Thyroid gland (tissue), 4 donors: ENCODE data around the gene MUC6. TPM values are rescaled to one million over a fixed set of nuclear protein-coding genes. Genes with fewer than 3 reads are reported as not detected.

Experiments
- DNase-seq, 2 donors: peaks; one replicate each; pipeline ENCODE4 v3.0.0-alpha.2; 2019
- H3K27ac ChIP-seq, 3 donors: fragments of 200-600 bp; sonication (generic); 1 replicate in 2 of 3; 2 replicates in 1 of 3; pipeline ENCODE4 v1.5.1; 2016 to 2019; ENCODE audit warnings: mild to moderate bottlenecking in 1 of 3, moderate library complexity in 1 of 3
- H3K27me3 ChIP-seq: fragments of 200-600 bp; sonication (generic); one replicate; pipeline ENCODE4 v1.5.1; 2019
- H3K36me3 ChIP-seq, 2 donors: fragments of 200-600 bp; sonication (generic); one replicate each; pipeline ENCODE4 v1.5.1; 2016 to 2019
- H3K4me1 ChIP-seq, 2 donors: fragments of 200-600 bp; sonication (generic); one replicate each; pipeline ENCODE4 v1.5.1; 2017 to 2019
- H3K4me3 ChIP-seq, 3 donors: fragments of 200-600 bp; sonication (generic); replicated peaks in 1 of 3; 1 replicate in 2 of 3; 2 replicates in 1 of 3; pipeline ENCODE4 v1.5.1; 2016; ENCODE audit warnings: mild to moderate bottlenecking in 1 of 3
- H3K9me3 ChIP-seq: fragments of 200-600 bp; sonication (generic); one replicate; pipeline ENCODE4 v1.5.1; 2017
- CTCF ChIP-seq, 6 experiments: fragments of 200-600 bp in 3 of 6; fragments of 450-650 bp in 3 of 6; sonication (generic) in 3 of 6; IDR thresholded peaks; one replicate each; pipeline ENCODE4 v1.5.1; 2016 to 2019; ENCODE audit warnings: antibody characterized with exemption in 6 of 6, mild to moderate bottlenecking in 2 of 6, inconsistent platforms in 1 of 6, moderate library complexity in 1 of 6
- POLR2A ChIP-seq, 2 donors: fragments of 450-650 bp; IDR thresholded peaks; one replicate each; pipeline ENCODE4 v1.6.1; 2017; ENCODE audit warnings: antibody characterized with exemption in 2 of 2, mild to moderate bottlenecking in 2 of 2, moderate library complexity in 1 of 2
- WGBS, 2 donors: methylation state at CpG; one replicate each; pipeline ENCODE4 v1.1.5; 2017; 5-methylcytosine and 5-hydroxymethylcytosine counted together
- intact Hi-C: fragments of 100-400 bp; cut with DNase I; formaldehyde crosslinking; loops from one replicate; pipeline ENCODE4 v1.15.1; 2023
- total RNA-seq, 4 donors: library from RNA; depleted of rRNA; stranded (reverse); fragments of >200 nt; gene quantifications; one replicate each; pipeline ENCODE4 v1.2.3, GENCODE V29; 2016

MUC6 gene
- total RNA-seq, 4 donors from 2014 or later, result not detected

- Histone ChIP-seq H3K4me1 (no peaks in the 10 kb centered on the region), H3K27ac (no peak overlapping the region), H3K27me3 (no peaks in the 10 kb centered on the region), H3K4me3 (no peak overlapping the region), H3K9me3 (no peaks in the 10 kb centered on the region), H3K36me3 (peaks cover 37 to 43% of the 10 kb centered on the region in 2 donors)
- TF ChIP-seq CTCF (IDR thresholded peaks at IDR 0.05) (no peak), POLR2A (IDR thresholded peaks at IDR 0.05) (no peak)
- WGBS, 2 donors, result 95 to 96% methylated on average over 17 to 20 of the region's 20 CpGs
- intact Hi-C loops, result no loop called here
- no peak for DNase-seq
These were observed 33.4 kb downstream of the MUC6 start for GRCh38 chr11:1003159-1003558.

DNA sequence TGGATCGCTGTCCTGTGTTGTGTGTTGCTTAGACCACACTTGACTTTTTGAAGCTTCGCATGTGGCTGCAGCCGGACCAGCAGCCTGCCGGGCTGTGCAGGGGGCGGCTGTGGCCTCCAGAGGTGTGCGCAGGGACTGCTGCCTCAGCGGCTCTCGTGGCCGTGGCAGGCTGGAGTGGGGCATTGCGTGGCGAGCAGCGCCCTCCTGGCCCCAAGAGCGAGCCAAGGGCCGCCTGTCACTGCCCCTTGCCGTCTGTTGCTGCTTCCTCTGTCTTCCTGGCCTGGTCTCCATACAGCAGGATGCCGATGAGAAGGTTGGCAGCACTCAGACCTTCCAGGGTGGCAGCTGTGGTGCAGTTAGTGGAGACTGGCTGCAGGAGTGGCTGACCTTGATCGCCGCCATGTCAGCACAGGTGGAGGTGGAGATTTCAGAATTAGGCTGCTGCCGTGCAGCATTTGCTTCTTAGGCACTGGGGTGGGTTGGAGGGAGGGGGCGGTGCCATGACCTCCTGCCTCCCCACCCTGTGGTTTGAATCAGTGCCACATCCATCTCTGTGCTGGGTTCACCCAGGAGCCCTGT lies 34.0 kb downstream of the MUC6 start:
- 90 to 95% methylated on average over 2 to 11 of the region's 20 CpGs for WGBS, 2 donors

GRCh38 chr11:1001617-1002405 lies 34.7 kb downstream of the MUC6 start:
- no peaks in the 10 kb centered on the region for H3K27me3 ChIP-seq
- no peak overlapping the region for H3K27ac ChIP-seq
- H3K4me1 ChIP-seq, result no peaks in the 10 kb centered on the region
- no peak for DNase-seq
- no peak overlapping the region for H3K4me3 ChIP-seq
- intact Hi-C loops, result no loop called here
- H3K36me3 ChIP-seq, result peaks cover 28 to 34% of the 10 kb centered on the region in 2 donors
- TF ChIP-seq POLR2A (IDR thresholded peaks at IDR 0.05), result no peak
- TF ChIP-seq CTCF (IDR thresholded peaks at IDR 0.05), result no peak
- WGBS, 2 donors, result 96% methylated on average over 9 to 31 of the region's 32 CpGs
- H3K9me3 ChIP-seq, result no peaks in the 10 kb centered on the region

More for the DNA sequence above, 34.0 kb downstream of the MUC6 start:
- no peaks in the 10 kb centered on the region for H3K4me1 ChIP-seq
- no peak for DNase-seq
- H3K27ac ChIP-seq, result no peak overlapping the region
- intact Hi-C loops, result no loop called here
- peaks cover 30 to 39% of the 10 kb centered on the region in 2 donors for H3K36me3 ChIP-seq
- TF ChIP-seq CTCF (IDR thresholded peaks at IDR 0.05), result no peak
- TF ChIP-seq POLR2A (IDR thresholded peaks at IDR 0.05), result no peak
- H3K27me3 ChIP-seq, result no peaks in the 10 kb centered on the region
- no peaks in the 10 kb centered on the region for H3K9me3 ChIP-seq
- H3K4me3 ChIP-seq, result no peak overlapping the region

- Histone ChIP-seq H3K4me3 (no peak overlapping the region), H3K9me3 (no peaks in the 10 kb centered on the region), H3K36me3 (peaks cover 28% of the 10 kb centered on the region in 2 donors), H3K4me1 (no peaks in the 10 kb centered on the region), H3K27ac (no peak overlapping the region), H3K27me3 (no peaks in the 10 kb centered on the region)
- TF ChIP-seq POLR2A (IDR thresholded peaks at IDR 0.05) (no peak), CTCF (IDR thresholded peaks at IDR 0.05) (no peak)
- WGBS, 2 donors, result 92 to 93% methylated on average over 31 to 35 of the region's 38 CpGs
- no peak for DNase-seq
- intact Hi-C loops, result no loop called here
These were observed 35.9 kb downstream of the MUC6 start for GRCh38 chr11:1000357-1001278.
